ENCODE measurements around the gene TRPV6. TPM values are rescaled to one million over a fixed set of nuclear protein-coding genes. Genes with fewer than 3 reads are reported as not detected.

The TRPV6 gene
- total and polyA plus RNA-seq, 12 donors, result under 0.01 to 0.10 (median 0.06) TPM; not detected in 8

DNA sequence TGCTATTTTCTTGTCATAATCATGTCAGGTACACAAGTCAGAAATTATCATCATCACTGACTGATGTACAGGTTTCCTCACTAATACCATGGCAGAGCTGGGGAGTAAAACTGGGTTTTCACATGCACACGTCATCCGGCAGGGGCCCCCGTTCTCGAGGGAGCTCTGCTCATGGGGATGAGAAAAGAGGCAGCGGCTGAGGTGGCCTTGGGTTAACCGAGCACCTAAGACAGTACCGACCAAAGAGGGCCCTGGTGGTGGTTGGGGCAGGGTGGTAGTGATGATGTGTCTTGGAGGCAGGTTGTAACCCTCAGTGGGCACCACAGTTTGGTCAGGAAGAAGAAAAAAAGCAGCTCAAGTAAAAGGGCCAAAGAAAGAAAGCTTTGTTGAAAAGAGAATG, 12.1 kb upstream of the TRPV6 start:
- Histone ChIP-seq H3K4me1 (replicated peaks in 1 of 2) (no peaks in the 10 kb centered on the region), H3K4me3 (no peak overlapping the region), H3K27ac (no peak overlapping the region), H3K36me3 (replicated peaks in 1 of 2) (no peaks in the 10 kb centered on the region), H3K27me3 (no peaks in the 10 kb centered on the region), H3K9me3 (replicated peaks in 1 of 3) (no peaks in the 10 kb centered on the region)
- TF ChIP-seq POLR2A (IDR thresholded peaks at IDR 0.05), result no peak
- TF ChIP-seq, protein P1, sequence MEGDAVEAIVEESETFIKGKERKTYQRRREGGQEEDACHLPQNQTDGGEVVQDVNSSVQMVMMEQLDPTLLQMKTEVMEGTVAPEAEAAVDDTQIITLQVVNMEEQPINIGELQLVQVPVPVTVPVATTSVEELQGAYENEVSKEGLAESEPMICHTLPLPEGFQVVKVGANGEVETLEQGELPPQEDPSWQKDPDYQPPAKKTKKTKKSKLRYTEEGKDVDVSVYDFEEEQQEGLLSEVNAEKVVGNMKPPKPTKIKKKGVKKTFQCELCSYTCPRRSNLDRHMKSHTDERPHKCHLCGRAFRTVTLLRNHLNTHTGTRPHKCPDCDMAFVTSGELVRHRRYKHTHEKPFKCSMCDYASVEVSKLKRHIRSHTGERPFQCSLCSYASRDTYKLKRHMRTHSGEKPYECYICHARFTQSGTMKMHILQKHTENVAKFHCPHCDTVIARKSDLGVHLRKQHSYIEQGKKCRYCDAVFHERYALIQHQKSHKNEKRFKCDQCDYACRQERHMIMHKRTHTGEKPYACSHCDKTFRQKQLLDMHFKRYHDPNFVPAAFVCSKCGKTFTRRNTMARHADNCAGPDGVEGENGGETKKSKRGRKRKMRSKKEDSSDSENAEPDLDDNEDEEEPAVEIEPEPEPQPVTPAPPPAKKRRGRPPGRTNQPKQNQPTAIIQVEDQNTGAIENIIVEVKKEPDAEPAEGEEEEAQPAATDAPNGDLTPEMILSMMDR (IDR thresholded peaks at IDR 0.05), result no peak
- intact Hi-C loops (cut with DNase I), result no loop called here
- peak in 2 of 7 donors; percentile 7 to 35 for DNase-seq
- WGBS, 4 donors, result 77 to 81% (median 80%) methylated on average over 7 of the region's 7 CpGs

DNA sequence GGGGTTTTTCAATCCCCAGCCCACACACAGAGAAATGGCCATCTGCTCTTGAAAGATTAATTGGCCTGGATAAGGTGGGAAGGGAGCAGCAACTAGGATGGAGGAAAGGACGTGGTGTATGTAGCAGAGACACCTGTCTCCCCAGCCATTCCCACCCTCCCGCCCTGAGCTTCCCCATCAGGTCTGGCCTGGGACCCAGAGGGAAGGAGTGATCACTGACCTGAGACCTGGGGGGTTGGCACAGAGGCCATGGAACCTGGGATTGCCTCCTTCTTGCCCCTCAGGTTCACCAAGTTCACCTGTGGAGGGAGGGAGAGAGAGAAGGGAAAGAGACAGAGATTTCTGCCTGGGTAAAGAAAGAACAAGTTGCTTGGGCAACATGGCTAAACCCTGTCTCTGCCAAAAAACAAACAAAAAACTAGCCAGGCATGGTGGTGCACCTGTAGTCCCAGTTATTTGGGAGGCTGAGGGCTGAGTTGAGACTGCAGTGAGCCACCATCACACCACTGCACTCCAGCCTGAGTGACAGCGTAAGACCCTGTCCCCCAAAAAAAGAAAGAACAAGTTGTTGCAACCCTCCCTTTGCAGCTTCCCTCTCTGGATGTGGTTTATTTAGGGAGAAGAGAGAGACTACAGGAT, 11.3 kb upstream of the TRPV6 start:
- WGBS, 4 donors, result 75 to 83% (median 78%) methylated on average over 3 of the region's 3 CpGs
- peak in 1 of 7 donors; percentile 2 for DNase-seq

DNA sequence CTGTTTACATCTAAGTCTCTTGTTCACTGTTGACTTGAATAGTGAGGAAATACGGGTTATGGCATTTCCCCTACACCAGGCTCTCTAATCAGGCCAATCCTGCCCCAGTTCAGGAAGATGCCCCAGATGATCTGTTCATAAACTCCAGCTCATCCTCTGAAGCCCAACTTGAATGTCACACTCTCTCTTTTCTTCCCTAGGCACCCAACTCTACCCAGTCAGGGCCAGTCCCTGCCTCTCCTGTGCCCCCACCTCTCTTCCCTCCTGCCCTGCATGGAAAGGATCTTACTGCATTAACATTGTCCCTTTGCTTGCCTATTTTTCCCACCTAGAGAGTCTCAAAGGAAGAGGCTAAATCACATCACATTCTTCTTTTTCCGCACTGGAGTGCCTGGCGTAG, 10.6 kb upstream of the TRPV6 start:
- H3K4me1 ChIP-seq (replicated peaks in 1 of 2), result no peaks in the 10 kb centered on the region
- intact Hi-C loops (cut with DNase I), result no loop called here
- H3K27ac ChIP-seq, result no peak overlapping the region
- WGBS, 4 donors, result 74 to 87% (median 80%) methylated on average over 3 of the region's 3 CpGs
- H3K4me3 ChIP-seq, result no peak overlapping the region
- TF ChIP-seq POLR2A (IDR thresholded peaks at IDR 0.05), result no peak
- TF ChIP-seq, protein P1 (IDR thresholded peaks at IDR 0.05), result no peak
- no peaks in the 10 kb centered on the region for H3K36me3 ChIP-seq (replicated peaks in 1 of 2)
- no peaks in the 10 kb centered on the region for H3K27me3 ChIP-seq
- peak in 1 of 7 donors; percentile 4 for DNase-seq
- H3K9me3 ChIP-seq (replicated peaks in 1 of 3), result no peaks in the 10 kb centered on the region

More for the DNA sequence above, 11.3 kb upstream of the TRPV6 start:
- Histone ChIP-seq H3K36me3 (replicated peaks in 1 of 2) (no peaks in the 10 kb centered on the region), H3K4me1 (replicated peaks in 1 of 2) (no peaks in the 10 kb centered on the region), H3K9me3 (replicated peaks in 1 of 3) (no peaks in the 10 kb centered on the region), H3K27ac (no peak overlapping the region), H3K27me3 (no peaks in the 10 kb centered on the region), H3K4me3 (no peak overlapping the region)
- no peak for TF ChIP-seq POLR2A (IDR thresholded peaks at IDR 0.05)
- TF ChIP-seq, protein P1 (IDR thresholded peaks at IDR 0.05), result no peak
- intact Hi-C loops (cut with DNase I), result no loop called here

DNA sequence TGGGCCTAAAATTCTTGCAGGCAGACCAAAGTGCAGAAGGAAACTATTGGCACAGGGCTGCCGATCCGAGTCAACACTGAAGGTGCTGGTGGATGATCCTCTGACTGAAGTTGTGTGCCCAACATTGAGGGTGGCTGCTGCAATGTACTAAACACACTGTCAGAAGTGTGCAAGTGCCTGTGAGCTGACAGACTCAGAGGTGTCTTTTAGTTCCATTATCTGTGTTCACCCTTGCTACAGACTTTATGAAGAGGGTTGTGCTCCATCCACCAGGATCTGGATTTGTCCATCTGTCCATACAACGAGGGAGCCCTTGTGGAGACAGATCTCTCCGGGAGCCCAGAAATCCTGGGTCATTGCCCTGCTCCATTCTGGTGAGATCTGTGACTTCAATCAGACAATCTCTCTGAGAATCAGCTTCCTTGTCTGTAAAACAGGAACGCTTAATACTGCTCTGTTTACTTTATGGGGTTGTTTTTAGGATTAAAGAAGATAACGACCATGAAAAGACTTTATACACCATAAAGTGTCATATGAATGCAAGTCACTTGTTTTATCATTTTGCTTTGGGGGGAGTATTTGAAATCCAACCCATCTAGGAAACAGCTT, 9.5 kb upstream of the TRPV6 start:
- intact Hi-C loops (cut with DNase I), result no loop called here
- H3K27ac ChIP-seq, result no peak overlapping the region
- WGBS, 4 donors, result 56 to 67% (median 61%) methylated on average over 6 of the region's 6 CpGs
- no peak overlapping the region for H3K4me3 ChIP-seq
- TF ChIP-seq POLR2A (IDR thresholded peaks at IDR 0.05), result no peak
- TF ChIP-seq, protein P1 (IDR thresholded peaks at IDR 0.05), result no peak
- no peaks in the 10 kb centered on the region for H3K9me3 ChIP-seq (replicated peaks in 1 of 3)
- peak in 2 of 7 donors; percentile 2 to 27 for DNase-seq
- H3K36me3 ChIP-seq (replicated peaks in 1 of 2), result no peaks in the 10 kb centered on the region
- H3K27me3 ChIP-seq, result no peaks in the 10 kb centered on the region
- no peaks in the 10 kb centered on the region for H3K4me1 ChIP-seq (replicated peaks in 1 of 2)
